SK-N-SH (cell line): ENCODE measurements around the gene MRPL55. TPM values are rescaled to one million over a fixed set of nuclear protein-coding genes. Genes with fewer than 3 reads are reported as not detected.

Source experiments
- CTCF ChIA-PET: fragments of 300-600, 350-600 bp; formaldehyde crosslinking; extraction: SDS; loops from one replicate; lab custom pipeline; 2021; lab: Yijun Ruan, JAX
- POLR2A ChIA-PET: fragments of 350-600 bp; sonication (Branson Sonifier 250); formaldehyde crosslinking; extraction: SDS; loops from one replicate; lab custom pipeline; 2020; ENCODE audit warnings: antibody characterized with exemption, inconsistent platforms; lab: Yijun Ruan, JAX
- DNase-seq: peaks from one replicate; pipeline ENCODE4 v3.0.0; 2012
- H2AFZ ChIP-seq: fragments of 200-600 bp; sonication (generic); 2 replicates; pipeline ENCODE4 v1.8.1; 2016; ENCODE audit warnings: antibody characterized with exemption, mild to moderate bottlenecking, low read depth
- H3F3A ChIP-seq: fragments of 200-600 bp; sonication (generic); replicated peaks from 2 replicates; pipeline ENCODE3; 2016; ENCODE audit warnings: antibody characterized with exemption, mild to moderate bottlenecking; ENCODE audit not compliant: insufficient read depth
- H3K27ac ChIP-seq, 2 experiments: fragments of 200-500 bp in 1 of 2; fragments of 200-600 bp in 1 of 2; sonication (Bioruptor generic) in 1 of 2; sonication (generic), shearing (Covaris generic) in 1 of 2; 2 replicates each; pipeline versions ENCODE4 v1.5.1 to v1.6.1; 2014 to 2016; ENCODE audit warnings: low read depth in 2 of 2, inconsistent platforms in 1 of 2, low read length in 1 of 2, mild to moderate bottlenecking in 1 of 2, mixed read lengths in 1 of 2
- H3K27me3 ChIP-seq: fragments of 200-600 bp; sonication (generic), shearing (Covaris generic); 2 replicates; pipeline ENCODE4 v1.6.1; 2016; ENCODE audit warnings: mixed run types; ENCODE audit not compliant: insufficient read depth
- H3K36me3 ChIP-seq, 2 experiments: fragments of 200-500 bp in 1 of 2; fragments of 200-600 bp in 1 of 2; sonication (Bioruptor generic) in 1 of 2; sonication (generic) in 1 of 2; replicated peaks in 1 of 2; 2 replicates each; pipeline versions ENCODE3 to v1.5.1; 2014 to 2016; ENCODE audit warnings: low read length in 1 of 2, mild to moderate bottlenecking in 1 of 2; ENCODE audit not compliant: insufficient read depth in 2 of 2, control insufficient read depth in 1 of 2
- H3K4me1 ChIP-seq, 2 experiments: fragments of 200-500 bp in 1 of 2; fragments of 200-600 bp in 1 of 2; sonication (Bioruptor generic) in 1 of 2; sonication (generic), shearing (Covaris generic) in 1 of 2; 2 replicates each; pipeline versions ENCODE4 v1.5.1 to v1.6.1; 2014 to 2016; ENCODE audit warnings: low read depth in 1 of 2, low read length in 1 of 2, mixed run types in 1 of 2; ENCODE audit not compliant: insufficient read depth in 2 of 2, control insufficient read depth in 1 of 2
- H3K4me2 ChIP-seq: fragments of 200-600 bp; sonication (generic), shearing (Covaris generic); 2 replicates; pipeline ENCODE4 v1.6.1; 2017; ENCODE audit warnings: mixed run types
- H3K4me3 ChIP-seq, 2 experiments: fragments of 200-500 bp in 1 of 2; fragments of 200-600 bp in 1 of 2; sonication (Bioruptor generic) in 1 of 2; sonication (generic), shearing (Covaris generic) in 1 of 2; 2 replicates each; pipeline versions ENCODE4 v1.5.1 to v1.8.1; 2014 to 2016; ENCODE audit warnings: low read depth in 2 of 2, inconsistent platforms in 1 of 2, low read length in 1 of 2, mild to moderate bottlenecking in 1 of 2, mixed read lengths in 1 of 2, moderate library complexity in 1 of 2
- H3K79me2 ChIP-seq: fragments of 200-600 bp; sonication (generic); 2 replicates; pipeline ENCODE4 v1.8.1; 2017; ENCODE audit warnings: mild to moderate bottlenecking; ENCODE audit not compliant: insufficient read depth
- H3K9ac ChIP-seq: fragments of 200-600 bp; sonication (generic); 2 replicates; pipeline ENCODE4 v1.6.1; 2017; ENCODE audit warnings: mixed run types
- H3K9me2 ChIP-seq: fragments of 200-600 bp; sonication (generic); 2 replicates; pipeline ENCODE4 v1.6.1; 2017; ENCODE audit warnings: mixed run types
- H3K9me3 ChIP-seq: fragments of 200-600 bp; sonication (generic); 2 replicates; pipeline ENCODE4 v1.6.1; 2017; ENCODE audit warnings: mixed run types, mild to moderate bottlenecking, moderate library complexity
- H4K20me1 ChIP-seq: fragments of 200-600 bp; sonication (generic); 2 replicates; pipeline ENCODE4 v1.6.1; 2017; ENCODE audit warnings: mild to moderate bottlenecking, mixed run types; ENCODE audit not compliant: insufficient read depth
- CHD2 ChIP-seq: fragments of 150-350 bp; IDR thresholded peaks from 2 replicates; pipeline ENCODE4 v1.6.1; 2018; ENCODE audit warnings: low read length; ENCODE audit not compliant: partially characterized antibody
- EZH2phosphoT487 ChIP-seq: fragments of 200-600 bp; sonication (generic); IDR thresholded peaks from 2 replicates; pipeline ENCODE4 v1.6.1; 2017; ENCODE audit warnings: low read depth, mixed run types, mild to moderate bottlenecking, antibody characterized with exemption, moderate library complexity, borderline replicate concordance
- FOXJ3 ChIP-seq: sonication (generic); formaldehyde crosslinking; IDR thresholded peaks from 2 replicates; pipeline ENCODE4 v1.5.1; 2020; ENCODE audit warnings: mild to moderate bottlenecking, missing genetic modification reagents
- FOXM1 ChIP-seq: IDR thresholded peaks from 2 replicates; pipeline ENCODE4 v1.4.0; 2012; ENCODE audit warnings: low read depth, mild to moderate bottlenecking
- GABPA ChIP-seq: IDR thresholded peaks from 2 replicates; pipeline ENCODE4 v1.4.0; 2012; ENCODE audit warnings: low read depth, mild to moderate bottlenecking
- JUND ChIP-seq: IDR thresholded peaks from 2 replicates; pipeline ENCODE4 v1.4.0; 2012
- NRF1 ChIP-seq: IDR thresholded peaks from 2 replicates; pipeline ENCODE4 v1.6.1; 2012; ENCODE audit warnings: low read depth, mild to moderate bottlenecking, low read length
- PBX3 ChIP-seq: IDR thresholded peaks from 2 replicates; pipeline ENCODE4; 2012
- POLR2AphosphoS5 ChIP-seq: IDR thresholded peaks from 2 replicates; pipeline ENCODE4 v1.6.1; 2012; ENCODE audit warnings: low read depth, low read length
- RAD21 ChIP-seq: IDR thresholded peaks from 2 replicates; pipeline ENCODE4 v1.6.1; 2012; ENCODE audit warnings: mild to moderate bottlenecking, low read length
- RCOR1 ChIP-seq: fragments of 150-350 bp; IDR thresholded peaks from 2 replicates; pipeline ENCODE4 v1.6.1; 2017; ENCODE audit warnings: antibody characterized with exemption, low read length
- RFX5 ChIP-seq: IDR thresholded peaks from 2 replicates; pipeline ENCODE4 v1.6.1; 2012; ENCODE audit warnings: mild to moderate bottlenecking, improper control_type of control experiment, low read length
- RXRA ChIP-seq: IDR thresholded peaks from 2 replicates; pipeline ENCODE4 v1.4.0; 2012; ENCODE audit warnings: low read depth, mild to moderate bottlenecking, borderline replicate concordance
- SMC3 ChIP-seq: IDR thresholded peaks from 2 replicates; pipeline ENCODE4 v1.6.1; 2012; ENCODE audit warnings: low read depth, low read length, improper control_type of control experiment
- TAF1 ChIP-seq: IDR thresholded peaks from 2 replicates; pipeline ENCODE4 v1.6.1; 2012; ENCODE audit warnings: low read depth, mild to moderate bottlenecking, low read length, moderate library complexity, borderline replicate concordance
- TEAD4 ChIP-seq: IDR thresholded peaks from 2 replicates; pipeline ENCODE4 v1.4.0; 2012; ENCODE audit warnings: mild to moderate bottlenecking, borderline replicate concordance; ENCODE audit not compliant: insufficient read depth
- USF1 ChIP-seq: IDR thresholded peaks from 2 replicates; pipeline ENCODE4 v1.4.0; 2012; ENCODE audit warnings: low read depth, borderline replicate concordance
- ZBTB33 ChIP-seq: IDR thresholded peaks from 2 replicates; pipeline ENCODE4 v1.4.0; 2012; ENCODE audit warnings: low read depth, borderline replicate concordance
- WGBS: methylation state at CpG from one replicate; pipeline ENCODE4 v1.1.6; 2017; ENCODE audit warnings: low lambda C conversion rate; 5-methylcytosine and 5-hydroxymethylcytosine counted together
- polyA plus RNA-seq, 3 experiments: library from polyadenylated mRNA; depleted of rRNA; stranded (reverse); fragments of >200 nt; gene quantifications; 2 replicates each; pipeline ENCODE4 v1.2.3, GENCODE V29; 2012
- TF ChIP-seq, protein P1 (sequence below): fragments of 150-350 bp; IDR thresholded peaks from 2 replicates; pipeline ENCODE4 v1.6.1; 2017; ENCODE audit warnings: antibody characterized with exemption, low read length, low read depth, borderline replicate concordance

The MRPL55 gene
- polyA plus RNA-seq, 1 of the 3 experiments (the other 2 are of a cell fraction): 75.3 TPM

DNA sequence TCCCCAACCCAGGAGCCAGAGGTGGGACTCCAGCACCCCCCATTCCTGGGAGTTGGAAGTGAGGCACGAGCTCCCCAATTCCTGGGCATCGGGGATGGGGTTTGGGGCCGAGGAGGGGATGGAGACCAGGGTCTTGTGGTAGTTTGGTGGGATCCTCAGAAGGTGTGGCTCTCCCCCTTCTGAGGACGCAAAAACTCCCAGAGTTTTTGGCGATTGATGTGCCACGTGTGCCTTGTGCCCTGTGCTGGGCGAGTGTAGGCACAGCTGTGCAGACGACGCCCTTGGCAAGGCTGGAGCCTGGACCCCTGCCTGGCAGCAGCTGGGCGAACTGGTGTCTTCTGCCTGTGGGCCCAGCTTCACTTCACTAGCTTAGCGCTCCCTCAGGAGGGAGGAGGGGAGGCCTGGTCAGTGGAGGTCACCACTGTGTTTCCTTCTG is 33.6 kb upstream of the MRPL55 start:
- Histone ChIP-seq H3K27me3 (no peaks in the 10 kb centered on the region), H4K20me1 (peaks cover 63% of the 10 kb centered on the region), H3K4me2 (peak overlapping the region; percentile 100; the same call in 1 of the 2 replicates), H3K79me2 (peaks cover 69% of the 10 kb centered on the region), H3K4me1 (peaks cover 23% of the 10 kb centered on the region in 2 experiments; a peak in 2 of 4 replicates), H3K9me2 (no peaks in the 10 kb centered on the region), H3K36me3 (peaks cover 4 to 22% of the 10 kb centered on the region in 2 experiments), H3F3A (no peaks in the 10 kb centered on the region), H3K9ac (peak overlapping the region; percentile 98; the same call in 1 of the 2 replicates), H3K9me3 (no peaks in the 10 kb centered on the region), H3K4me3 (no peak overlapping the region), H2AFZ (no peak overlapping the region), H3K27ac (no peak overlapping the region; a peak in 1 of 4 replicates)
- ChIA-PET POLR2A (interaction anchor here (1.1 kb wide), 1 partner anchor 9 kb away, joined by 3 read pairs; no protein-coding TSS in a partner anchor), CTCF (interaction anchor here (5.4 kb wide), 1 partner anchor 23 kb away, joined by 24 read pairs; the partner anchor contains the start of gene IBA57)
- DNase-seq: no peak
- WGBS: 86% methylated on average over 10 of the region's 11 CpGs
- TF ChIP-seq RAD21 (no peak), FOXJ3 (no peak), RCOR1 (no peak), CHD2 (no peak), RFX5 (no peak), TAF1 (no peak), POLR2AphosphoS5 (no peak), USF1 (no peak), GABPA (no peak)
- TF ChIP-seq, protein P1, sequence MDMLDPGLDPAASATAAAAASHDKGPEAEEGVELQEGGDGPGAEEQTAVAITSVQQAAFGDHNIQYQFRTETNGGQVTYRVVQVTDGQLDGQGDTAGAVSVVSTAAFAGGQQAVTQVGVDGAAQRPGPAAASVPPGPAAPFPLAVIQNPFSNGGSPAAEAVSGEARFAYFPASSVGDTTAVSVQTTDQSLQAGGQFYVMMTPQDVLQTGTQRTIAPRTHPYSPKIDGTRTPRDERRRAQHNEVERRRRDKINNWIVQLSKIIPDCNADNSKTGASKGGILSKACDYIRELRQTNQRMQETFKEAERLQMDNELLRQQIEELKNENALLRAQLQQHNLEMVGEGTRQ: no peak

DNA sequence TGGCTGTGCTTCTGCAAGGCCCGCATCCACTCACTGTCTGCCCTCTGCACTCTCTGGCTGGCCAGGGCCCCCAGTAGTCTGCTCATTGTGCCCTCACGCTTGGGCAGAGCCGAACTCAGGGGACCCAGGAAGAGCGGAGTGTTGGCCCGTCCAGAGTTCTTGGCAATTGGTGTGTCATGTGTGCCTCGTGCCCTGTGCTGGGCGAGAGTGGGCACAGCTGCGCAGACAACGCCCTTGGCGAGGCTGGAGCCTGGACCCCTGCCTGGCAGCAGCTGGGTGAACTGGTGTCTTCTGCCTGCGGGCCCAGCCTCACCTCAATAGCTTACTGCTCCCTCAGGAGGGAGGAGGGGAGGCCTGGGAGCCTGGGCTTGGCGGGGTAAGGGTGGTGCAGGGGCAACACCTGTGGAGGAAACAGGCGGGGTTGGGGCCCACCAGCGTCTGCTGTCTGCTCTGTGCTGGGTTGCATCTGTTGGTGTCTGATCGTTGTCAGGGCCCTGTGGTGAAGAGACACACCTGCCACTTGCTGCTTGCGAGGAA is 33.1 kb upstream of the MRPL55 start:
- H3F3A ChIP-seq: no peaks in the 10 kb centered on the region
- peak overlapping the region; percentile 100 for H3K4me2 ChIP-seq
- peaks cover 69% of the 10 kb centered on the region for H3K79me2 ChIP-seq
- H3K9me3 ChIP-seq: no peaks in the 10 kb centered on the region
- peak overlapping the region; percentile 98 for H3K9ac ChIP-seq
- DNase-seq: no peak
- peaks cover 23% of the 10 kb centered on the region in 2 experiments; a peak in 2 of 4 replicates for H3K4me1 ChIP-seq
- peaks cover 5% of the 10 kb centered on the region; the same call in 1 of the 2 replicates for H3K27me3 ChIP-seq
- peaks cover 4 to 19% of the 10 kb centered on the region in 2 experiments for H3K36me3 ChIP-seq
- WGBS: 100% methylated on average over 7 of the region's 16 CpGs
- CTCF ChIA-PET: interaction anchor here (5.4 kb wide), 1 partner anchor 24 kb away, joined by 24 read pairs; the partner anchor contains the start of gene IBA57
- no peaks in the 10 kb centered on the region for H3K9me2 ChIP-seq
- POLR2A ChIA-PET: interaction anchor here (1.1 kb wide), 1 partner anchor 10 kb away, joined by 3 read pairs; no protein-coding TSS in a partner anchor
- no peak overlapping the region for H3K27ac ChIP-seq
- H4K20me1 ChIP-seq: peaks cover 63% of the 10 kb centered on the region
- H2AFZ ChIP-seq: no peak overlapping the region
- peak overlapping the region in 1 of 2 experiments; percentile 99; a peak in 2 of 4 replicates for H3K4me3 ChIP-seq
- TF ChIP-seq ZBTB33 (no peak), RXRA (no peak), POLR2AphosphoS5 (no peak), PBX3 (no peak), FOXM1 (no peak), SMC3 (no peak), NRF1 (no peak), EZH2phosphoT487 (no peak), USF1 (no peak), RFX5 (no peak), TEAD4 (no peak), JUND (no peak)
